NCI-H345 treated with DMSO at 0.1 percent for 48 hours (cell line): ENCODE results near the gene ECEL1.
A peak's percentile ranks its signal among the peaks of the same experiment; 100 is the strongest.
"Not testable (repeated sequence)": the region's sequence is repeated elsewhere in the genome, so short reads cannot be mapped to it uniquely, and the experiment has no call there.

Source experiments
- DNase-seq: peaks from one replicate; lab custom pipeline; 2025; ENCODE audit not compliant: unreplicated experiment; lab: John Stamatoyannopoulos, UW

The ECEL1 gene

GRCh38 chr2:232487385-232488096 is at the start of gene ECEL1:
Gene ECEL1 (minus strand): TSS chr2:232487834. CDS start chr2:232486653, 1,181 bp downstream.
- no peak for DNase-seq

- no peak for DNase-seq
Measured at GRCh38 chr2:232537079-232537478, 49.4 kb upstream of the ECEL1 start.

GRCh38 chr2:232535761-232536530 is 48.3 kb upstream of the ECEL1 start:
- DNase-seq: no peak

- DNase-seq: no peak
Measured at GRCh38 chr2:232534940-232535651, 47.5 kb upstream of the ECEL1 start.

GRCh38 chr2:232533944-232534710 is 46.5 kb upstream of the ECEL1 start:
- no peak for DNase-seq

GRCh38 chr2:232532821-232533220 is 45.2 kb upstream of the ECEL1 start:
- DNase-seq: not testable (repeated sequence)

- no peak for DNase-seq
Measured at GRCh38 chr2:232532419-232532818, 44.8 kb upstream of the ECEL1 start.

- no peak for DNase-seq
Measured at GRCh38 chr2:232530626-232531260, 43.1 kb upstream of the ECEL1 start.

GRCh38 chr2:232529806-232530547 is 42.3 kb upstream of the ECEL1 start:
- DNase-seq: no peak

- DNase-seq: no peak
Measured at GRCh38 chr2:232528746-232529460, 41.3 kb upstream of the ECEL1 start.

GRCh38 chr2:232527905-232528470 is 40.4 kb upstream of the ECEL1 start:
- no peak for DNase-seq

- DNase-seq: no peak
Measured at GRCh38 chr2:232526372-232526941, 38.8 kb upstream of the ECEL1 start.

GRCh38 chr2:232525791-232526371 is 38.2 kb upstream of the ECEL1 start, which contains the start of gene CHRND:
Gene CHRND (plus strand): TSS chr2:232526160. CDS start chr2:232526216, 56 bp downstream.
- no peak for DNase-seq

GRCh38 chr2:232525199-232525598 is 37.6 kb upstream of the ECEL1 start:
- DNase-seq: no peak

- DNase-seq: no peak
Measured at GRCh38 chr2:232524771-232525170, 37.1 kb upstream of the ECEL1 start.

GRCh38 chr2:232523682-232524597 is 36.3 kb upstream of the ECEL1 start:
- DNase-seq: peak; percentile 39

GRCh38 chr2:232523402-232523681 is 35.7 kb upstream of the ECEL1 start:
- DNase-seq: no peak
